Mesothelial cell of epicardium (in vitro differentiated cells): ENCODE data around the gene PLEKHA5. TPM values are rescaled to one million over a fixed set of nuclear protein-coding genes. Genes with fewer than 3 reads are reported as not detected.
"Not testable (repeated sequence)": the region's sequence is repeated elsewhere in the genome, so short reads cannot be mapped to it uniquely, and the experiment has no call there.

ENCODE experiments used
- DNase-seq, 2 experiments: peaks; one replicate each; pipeline ENCODE4 v3.0.0; 2021; ENCODE audit warnings: low spot score in 2 of 2; ENCODE audit not compliant: unreplicated experiment in 2 of 2
- H3K27ac Mint-ChIP-seq: 2 replicates; pipeline ENCODE4 v1.8.0; 2021; ENCODE audit warnings: mixed read lengths
- H3K27me3 Mint-ChIP-seq: 2 replicates; pipeline ENCODE4 v1.8.0; 2021; ENCODE audit warnings: low read depth, mixed read lengths
- H3K36me3 Mint-ChIP-seq: 2 replicates; pipeline ENCODE4 v1.8.0; 2021; ENCODE audit warnings: mixed read lengths
- H3K4me1 Mint-ChIP-seq: 2 replicates; pipeline ENCODE4 v1.8.0; 2021; ENCODE audit warnings: mixed read lengths
- H3K4me3 Mint-ChIP-seq: 2 replicates; pipeline ENCODE4 v1.8.0; 2021; ENCODE audit warnings: mild to moderate bottlenecking, moderate library complexity, mixed read lengths
- H3K9me3 Mint-ChIP-seq: 2 replicates; pipeline ENCODE4 v1.8.0; 2021; ENCODE audit warnings: mixed read lengths
- CTCF ChIP-seq: fragments of 200-600 bp; sonication (generic); IDR thresholded peaks from one replicate; pipeline ENCODE4 v1.5.0; 2021; ENCODE audit warnings: antibody characterized with exemption; ENCODE audit not compliant: unreplicated experiment
- total RNA-seq: library from RNA; stranded (reverse); gene quantifications from 3 replicates; pipeline ENCODE4 v1.2.1, GENCODE V29; 2021

PLEKHA5 gene
- total RNA-seq, 1 donor from 2014 or later = 52.0 TPM

- H3K27me3 Mint-ChIP-seq = no peaks in the 10 kb centered on the region
- H3K4me1 Mint-ChIP-seq = peaks cover 36% of the 10 kb centered on the region
- peaks cover 13% of the 10 kb centered on the region for H3K36me3 Mint-ChIP-seq
- H3K4me3 Mint-ChIP-seq = no peak overlapping the region
- TF ChIP-seq CTCF = no peak
- H3K27ac Mint-ChIP-seq = no peak overlapping the region
- no peak for DNase-seq
- peaks cover 10% of the 10 kb centered on the region for H3K9me3 Mint-ChIP-seq
Measured at GRCh38 chr12:19168644-19169043, 39.1 kb downstream of the PLEKHA5 start.

- peaks cover 8% of the 10 kb centered on the region for H3K36me3 Mint-ChIP-seq
- peaks cover 36% of the 10 kb centered on the region for H3K4me1 Mint-ChIP-seq
- H3K27me3 Mint-ChIP-seq = no peaks in the 10 kb centered on the region
- H3K4me3 Mint-ChIP-seq = no peak overlapping the region
- H3K27ac Mint-ChIP-seq = no peak overlapping the region
- no peak for DNase-seq
- peaks cover 6% of the 10 kb centered on the region for H3K9me3 Mint-ChIP-seq
- no peak for TF ChIP-seq CTCF
Measured at GRCh38 chr12:19169222-19169621, 39.7 kb downstream of the PLEKHA5 start.

DNA sequence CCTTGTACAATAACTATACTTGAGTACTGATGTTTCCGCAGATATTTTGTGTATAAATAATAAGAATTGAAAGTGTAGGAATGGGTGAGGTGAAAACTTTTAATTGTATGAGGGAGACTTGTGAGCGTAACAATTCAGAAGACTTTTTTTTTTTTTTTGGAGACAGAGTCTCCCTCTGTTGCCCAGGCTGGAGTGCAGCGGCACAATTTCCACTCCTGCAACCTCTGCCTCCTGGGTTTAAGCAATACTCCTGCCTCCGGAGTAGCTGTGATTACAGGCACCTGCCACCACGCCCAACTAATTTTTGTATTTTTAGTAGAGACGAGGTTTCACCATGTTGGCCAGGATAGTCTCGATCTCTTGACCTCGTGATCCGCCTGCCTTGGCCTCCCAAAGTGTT is 40.8 kb downstream of the PLEKHA5 start:
- not testable (repeated sequence) for H3K9me3 Mint-ChIP-seq, H3K36me3 Mint-ChIP-seq, H3K4me3 Mint-ChIP-seq, DNase-seq, H3K27ac Mint-ChIP-seq, H3K27me3 Mint-ChIP-seq
- H3K4me1 Mint-ChIP-seq = peaks cover 27% of the 10 kb centered on the region

GRCh38 chr12:19171731-19172130 is 42.2 kb downstream of the PLEKHA5 start:
- Mint-ChIP-seq H3K9me3 (no peaks in the 10 kb centered on the region), H3K4me1 (peaks cover 14% of the 10 kb centered on the region), H3K27ac (no peak overlapping the region), H3K36me3 (peaks cover 8% of the 10 kb centered on the region), H3K27me3 (no peaks in the 10 kb centered on the region), H3K4me3 (no peak overlapping the region)
- no peak for TF ChIP-seq CTCF
- no peak for DNase-seq

GRCh38 chr12:19177754-19178153 is 48.2 kb downstream of the PLEKHA5 start:
- no peak overlapping the region for H3K27ac Mint-ChIP-seq
- DNase-seq = no peak
- no peaks in the 10 kb centered on the region for H3K9me3 Mint-ChIP-seq
- TF ChIP-seq CTCF = no peak
- H3K4me3 Mint-ChIP-seq = no peak overlapping the region
- H3K4me1 Mint-ChIP-seq = peaks cover 4% of the 10 kb centered on the region
- H3K27me3 Mint-ChIP-seq = no peaks in the 10 kb centered on the region
- H3K36me3 Mint-ChIP-seq = peaks cover 3% of the 10 kb centered on the region

GRCh38 chr12:19179986-19180385 is 50.5 kb downstream of the PLEKHA5 start:
- Mint-ChIP-seq H3K27ac (no peak overlapping the region), H3K9me3 (no peaks in the 10 kb centered on the region), H3K4me3 (no peak overlapping the region), H3K27me3 (no peaks in the 10 kb centered on the region), H3K36me3 (no peaks in the 10 kb centered on the region), H3K4me1 (peaks cover 6% of the 10 kb centered on the region)
- no peak for TF ChIP-seq CTCF
- no peak for DNase-seq
